GM18873 (cell line): ENCODE measurements around the gene ATXN2.
"Not testable (repeated sequence)": the region's sequence is repeated elsewhere in the genome, so short reads cannot be mapped to it uniquely, and the experiment has no call there.

Experiments
- ATAC-seq: cut with Tn5 transposase; IDR thresholded peaks from one replicate; pipeline ENCODE4 v1.9.1; 2021; ENCODE audit warnings: mild to moderate bottlenecking, moderate library complexity, moderate number of reproducible peaks; ENCODE audit not compliant: unreplicated experiment, low FRiP score

The ATXN2 gene

GRCh38 chr12:111519083-111519482 is 80.0 kb downstream of the ATXN2 start:
- ATAC-seq: no peak

- ATAC-seq: not testable (repeated sequence)
Observed at GRCh38 chr12:111507719-111508118, 91.4 kb downstream of the ATXN2 start.

- ATAC-seq: not testable (repeated sequence)
Observed at GRCh38 chr12:111507258-111507657, 91.9 kb downstream of the ATXN2 start.

- ATAC-seq: no peak
Observed at GRCh38 chr12:111506260-111506659, 92.9 kb downstream of the ATXN2 start.

- no peak for ATAC-seq
Observed at GRCh38 chr12:111505601-111506036, 93.5 kb downstream of the ATXN2 start.

- ATAC-seq: no peak
Observed at GRCh38 chr12:111503116-111503515, 96.0 kb downstream of the ATXN2 start.

GRCh38 chr12:111494676-111495075 is 104.4 kb downstream of the ATXN2 start:
- ATAC-seq: no peak

GRCh38 chr12:111492979-111493378 is 106.1 kb downstream of the ATXN2 start:
- ATAC-seq: not testable (repeated sequence)

- ATAC-seq: no peak
Observed at GRCh38 chr12:111488798-111489197, 110.3 kb downstream of the ATXN2 start.

GRCh38 chr12:111488271-111488670 is 110.8 kb downstream of the ATXN2 start:
- ATAC-seq: no peak

GRCh38 chr12:111482462-111482861 is 116.7 kb downstream of the ATXN2 start:
- ATAC-seq: no peak

- no peak for ATAC-seq
Observed at GRCh38 chr12:111471236-111471635, 127.9 kb downstream of the ATXN2 start.

- no peak for ATAC-seq
Observed at GRCh38 chr12:111469401-111469800, 129.7 kb downstream of the ATXN2 start.

GRCh38 chr12:111467857-111468241 is 131.3 kb downstream of the ATXN2 start:
- no peak for ATAC-seq

- no peak for ATAC-seq
Observed at GRCh38 chr12:111467092-111467856, 131.8 kb downstream of the ATXN2 start.

GRCh38 chr12:111462210-111462769 is 136.8 kb downstream of the ATXN2 start:
- ATAC-seq: no peak

GRCh38 chr12:111460111-111460510 is 139.0 kb downstream of the ATXN2 start:
- not testable (repeated sequence) for ATAC-seq

- ATAC-seq: no peak
Observed at GRCh38 chr12:111458546-111459172, 140.5 kb downstream of the ATXN2 start.

- no peak for ATAC-seq
Observed at GRCh38 chr12:111457577-111457976, 141.5 kb downstream of the ATXN2 start.

- ATAC-seq: no peak
Observed at GRCh38 chr12:111457071-111457470, 142.0 kb downstream of the ATXN2 start.

GRCh38 chr12:111455448-111456320 is 143.4 kb downstream of the ATXN2 start:
- ATAC-seq: no peak
